Measurements from ENCODE around the gene TAL1.
A peak's percentile ranks its signal among the peaks of the same experiment; 100 is the strongest.

TAL1 gene

GRCh38 chr1:47229031-47229885 is 2.8 kb downstream of the TAL1 start:
- Histone ChIP-seq H3K4me3 (ENCODE audit: low read length in 2 of 2) (peak overlapping the region in 1 of 2 donors; percentile 35), H3K27ac (ENCODE audit: low read length) (peak overlapping the region; percentile 24), H3K9me3 (ENCODE audit: control insufficient read depth in 2 of 2, low read length in 2 of 2) (peaks cover 0 to 2% of the 10 kb centered on the region in 2 donors), H3K36me3 (ENCODE audit: control insufficient read depth in 2 of 2, insufficient read depth in 2 of 2, low read length in 2 of 2) (no peaks in the 10 kb centered on the region), H3K9ac (ENCODE audit: low read length in 2 of 2) (no peak overlapping the region), H3K27me3 (ENCODE audit: control insufficient read depth in 1 of 2, insufficient read depth in 2 of 2, low read length in 2 of 2) (peaks cover 84 to 95% of the 10 kb centered on the region in 2 donors), H3K4me1 (ENCODE audit: control insufficient read depth, insufficient read depth, low read length) (peaks cover 21% of the 10 kb centered on the region)

- peaks cover 0 to 1% of the 10 kb centered on the region in 2 donors for H3K9me3 ChIP-seq (ENCODE audit: control insufficient read depth in 2 of 2, low read length in 2 of 2)
- H3K36me3 ChIP-seq (ENCODE audit: control insufficient read depth in 2 of 2, insufficient read depth in 2 of 2, low read length in 2 of 2), result no peaks in the 10 kb centered on the region
- peaks cover 21% of the 10 kb centered on the region for H3K4me1 ChIP-seq (ENCODE audit: control insufficient read depth, insufficient read depth, low read length)
- no peak overlapping the region for H3K27ac ChIP-seq (ENCODE audit: low read length)
- peaks cover 87 to 96% of the 10 kb centered on the region in 2 donors for H3K27me3 ChIP-seq (ENCODE audit: control insufficient read depth in 1 of 2, insufficient read depth in 2 of 2, low read length in 2 of 2)
- no peak overlapping the region for H3K4me3 ChIP-seq (ENCODE audit: low read length in 2 of 2)
- no peak overlapping the region for H3K9ac ChIP-seq (ENCODE audit: low read length in 2 of 2)
Measured at GRCh38 chr1:47228644-47229030, 3.4 kb downstream of the TAL1 start.

GRCh38 chr1:47227341-47228232 is 4.4 kb downstream of the TAL1 start:
- peaks cover 88 to 97% of the 10 kb centered on the region in 2 donors for H3K27me3 ChIP-seq (ENCODE audit: control insufficient read depth in 1 of 2, insufficient read depth in 2 of 2, low read length in 2 of 2)
- no peak overlapping the region for H3K4me3 ChIP-seq (ENCODE audit: low read length in 2 of 2)
- peaks cover 21% of the 10 kb centered on the region for H3K4me1 ChIP-seq (ENCODE audit: control insufficient read depth, insufficient read depth, low read length)
- peaks cover 0 to 3% of the 10 kb centered on the region in 2 donors for H3K9me3 ChIP-seq (ENCODE audit: control insufficient read depth in 2 of 2, low read length in 2 of 2)
- H3K9ac ChIP-seq (ENCODE audit: low read length in 2 of 2), result no peak overlapping the region
- no peak overlapping the region for H3K27ac ChIP-seq (ENCODE audit: low read length)
- H3K36me3 ChIP-seq (ENCODE audit: control insufficient read depth in 2 of 2, insufficient read depth in 2 of 2, low read length in 2 of 2), result no peaks in the 10 kb centered on the region

GRCh38 chr1:47226839-47227215 is 5.2 kb downstream of the TAL1 start:
- Histone ChIP-seq H3K4me3 (ENCODE audit: low read length in 2 of 2) (no peak overlapping the region), H3K27ac (ENCODE audit: low read length) (no peak overlapping the region), H3K4me1 (ENCODE audit: control insufficient read depth, insufficient read depth, low read length) (peaks cover 18% of the 10 kb centered on the region), H3K36me3 (ENCODE audit: control insufficient read depth in 2 of 2, insufficient read depth in 2 of 2, low read length in 2 of 2) (no peaks in the 10 kb centered on the region), H3K27me3 (ENCODE audit: control insufficient read depth in 1 of 2, insufficient read depth in 2 of 2, low read length in 2 of 2) (peaks cover 87 to 96% of the 10 kb centered on the region in 2 donors), H3K9ac (ENCODE audit: low read length in 2 of 2) (no peak overlapping the region), H3K9me3 (ENCODE audit: control insufficient read depth in 2 of 2, low read length in 2 of 2) (peaks cover 0 to 3% of the 10 kb centered on the region in 2 donors)

- peaks cover 13% of the 10 kb centered on the region for H3K4me1 ChIP-seq (ENCODE audit: control insufficient read depth, insufficient read depth, low read length)
- peaks cover 0 to 3% of the 10 kb centered on the region in 2 donors for H3K9me3 ChIP-seq (ENCODE audit: control insufficient read depth in 2 of 2, low read length in 2 of 2)
- no peak overlapping the region for H3K9ac ChIP-seq (ENCODE audit: low read length in 2 of 2)
- H3K4me3 ChIP-seq (ENCODE audit: low read length in 2 of 2), result no peak overlapping the region
- no peaks in the 10 kb centered on the region for H3K36me3 ChIP-seq (ENCODE audit: control insufficient read depth in 2 of 2, insufficient read depth in 2 of 2, low read length in 2 of 2)
- no peak overlapping the region for H3K27ac ChIP-seq (ENCODE audit: low read length)
- H3K27me3 ChIP-seq (ENCODE audit: control insufficient read depth in 1 of 2, insufficient read depth in 2 of 2, low read length in 2 of 2), result peaks cover 84 to 96% of the 10 kb centered on the region in 2 donors
Measured at GRCh38 chr1:47226121-47226838, 5.7 kb downstream of the TAL1 start.

GRCh38 chr1:47225430-47226100 is 6.5 kb downstream of the TAL1 start:
- Histone ChIP-seq H3K27me3 (ENCODE audit: control insufficient read depth in 1 of 2, insufficient read depth in 2 of 2, low read length in 2 of 2) (peaks cover 80 to 94% of the 10 kb centered on the region in 2 donors), H3K9me3 (ENCODE audit: control insufficient read depth in 2 of 2, low read length in 2 of 2) (peaks cover 0 to 3% of the 10 kb centered on the region in 2 donors), H3K36me3 (ENCODE audit: control insufficient read depth in 2 of 2, insufficient read depth in 2 of 2, low read length in 2 of 2) (no peaks in the 10 kb centered on the region), H3K4me3 (ENCODE audit: low read length in 2 of 2) (peak overlapping the region in 1 of 2 donors; percentile 55), H3K4me1 (ENCODE audit: control insufficient read depth, insufficient read depth, low read length) (peaks cover 12% of the 10 kb centered on the region), H3K27ac (ENCODE audit: low read length) (no peak overlapping the region), H3K9ac (ENCODE audit: low read length in 2 of 2) (no peak overlapping the region)

- H3K27me3 ChIP-seq (ENCODE audit: control insufficient read depth in 1 of 2, insufficient read depth in 2 of 2, low read length in 2 of 2), result peaks cover 75 to 90% of the 10 kb centered on the region in 2 donors
- H3K4me3 ChIP-seq (ENCODE audit: low read length in 2 of 2), result peak overlapping the region in 1 of 2 donors; percentile 40
- H3K36me3 ChIP-seq (ENCODE audit: control insufficient read depth in 2 of 2, insufficient read depth in 2 of 2, low read length in 2 of 2), result no peaks in the 10 kb centered on the region
- no peak overlapping the region for H3K27ac ChIP-seq (ENCODE audit: low read length)
- H3K4me1 ChIP-seq (ENCODE audit: control insufficient read depth, insufficient read depth, low read length), result peaks cover 12% of the 10 kb centered on the region
- H3K9me3 ChIP-seq (ENCODE audit: control insufficient read depth in 2 of 2, low read length in 2 of 2), result peaks cover 0 to 3% of the 10 kb centered on the region in 2 donors
- no peak overlapping the region for H3K9ac ChIP-seq (ENCODE audit: low read length in 2 of 2)
Measured at GRCh38 chr1:47224676-47225399, 7.2 kb downstream of the TAL1 start.

- Histone ChIP-seq H3K4me1 (ENCODE audit: control insufficient read depth, insufficient read depth, low read length) (peaks cover 7% of the 10 kb centered on the region), H3K36me3 (ENCODE audit: control insufficient read depth in 2 of 2, insufficient read depth in 2 of 2, low read length in 2 of 2) (no peaks in the 10 kb centered on the region), H3K27me3 (ENCODE audit: control insufficient read depth in 1 of 2, insufficient read depth in 2 of 2, low read length in 2 of 2) (peaks cover 68 to 83% of the 10 kb centered on the region in 2 donors), H3K27ac (ENCODE audit: low read length) (no peak overlapping the region), H3K4me3 (ENCODE audit: low read length in 2 of 2) (no peak overlapping the region), H3K9me3 (ENCODE audit: control insufficient read depth in 2 of 2, low read length in 2 of 2) (peaks cover 0 to 3% of the 10 kb centered on the region in 2 donors), H3K9ac (ENCODE audit: low read length in 2 of 2) (no peak overlapping the region)
Measured at GRCh38 chr1:47223921-47224675, 7.9 kb downstream of the TAL1 start.

All from stomach smooth muscle (tissue), 2 donors.